Right cardiac atrium (tissue), 5 donors: Measurements from ENCODE around the gene SMTNL1. TPM values are rescaled to one million over a fixed set of nuclear protein-coding genes. Genes with fewer than 3 reads are reported as not detected.

Experiments
- ATAC-seq, 2 donors: fragments of 200-7000 bp; cut with Tn5 transposase; one replicate each; pipeline versions ENCODE4 v1.8.0 to v1.9.1; 2020; ENCODE audit warnings: moderate library complexity in 2 of 2, mild to moderate bottlenecking in 1 of 2
- DNase-seq, 3 donors: peaks; one replicate each; pipeline ENCODE4 v3.0.0-alpha.2; 2020
- H3K27ac ChIP-seq: one replicate; pipeline ENCODE4 v1.5.1; 2013; ENCODE audit warnings: mild to moderate bottlenecking, low read length, control low read depth, moderate library complexity
- H3K27me3 ChIP-seq: one replicate; pipeline ENCODE4 v1.6.1; 2013; ENCODE audit not compliant: control insufficient read depth, insufficient read depth
- H3K4me1 ChIP-seq: one replicate; pipeline ENCODE4 v1.6.1; 2013; ENCODE audit warnings: low read length; ENCODE audit not compliant: control insufficient read depth, insufficient read depth
- H3K4me3 ChIP-seq: one replicate; pipeline ENCODE4 v1.5.1; 2013; ENCODE audit warnings: low read length, control low read depth
- H3K9me3 ChIP-seq: one replicate; pipeline ENCODE4 v1.6.1; 2013; ENCODE audit warnings: low read length; ENCODE audit not compliant: control insufficient read depth
- WGBS: extraction: QIAGEN DNeasy Blood & Tissue Kit; methylation state at CpG from one replicate; pipeline ENCODE4 v1.1.7; 2013; 5-methylcytosine and 5-hydroxymethylcytosine counted together
- intact Hi-C, 4 donors: fragments of 100-400 bp; cut with DNase I; formaldehyde crosslinking; loops; one replicate each; pipeline versions ENCODE4 v1.11.0 to v1.14.0; 2022 to 2023
- polyA plus RNA-seq: library from polyadenylated mRNA; stranded (reverse); fragments of 200-250 nt; gene quantifications from one replicate; pipeline ENCODE4 v1.2.3, GENCODE V29; 2013
- total RNA-seq, 4 donors: library from RNA; stranded (reverse); fragmentation: NEBNext Ultra II Directional; extraction: Animal tissue kit (Norgen Biotek cat#: 25700); gene quantifications; one replicate each; pipeline ENCODE4 v1.2.1, GENCODE V29; 2021
- donor health status: healthy with polysubstance abuse.
- donor health status: DM: no; HTN: yes; CAD: no.
- donor health status: DM: no; HTN: no; CAD: no.
- donor health status: DM: no; HTN: yes; CAD: no; lungs with severe emphysema.
- donor health status: DM: yes; HTN: yes; CAD: no.

SMTNL1 gene
- total and polyA plus RNA-seq, 5 donors = not detected

DNA sequence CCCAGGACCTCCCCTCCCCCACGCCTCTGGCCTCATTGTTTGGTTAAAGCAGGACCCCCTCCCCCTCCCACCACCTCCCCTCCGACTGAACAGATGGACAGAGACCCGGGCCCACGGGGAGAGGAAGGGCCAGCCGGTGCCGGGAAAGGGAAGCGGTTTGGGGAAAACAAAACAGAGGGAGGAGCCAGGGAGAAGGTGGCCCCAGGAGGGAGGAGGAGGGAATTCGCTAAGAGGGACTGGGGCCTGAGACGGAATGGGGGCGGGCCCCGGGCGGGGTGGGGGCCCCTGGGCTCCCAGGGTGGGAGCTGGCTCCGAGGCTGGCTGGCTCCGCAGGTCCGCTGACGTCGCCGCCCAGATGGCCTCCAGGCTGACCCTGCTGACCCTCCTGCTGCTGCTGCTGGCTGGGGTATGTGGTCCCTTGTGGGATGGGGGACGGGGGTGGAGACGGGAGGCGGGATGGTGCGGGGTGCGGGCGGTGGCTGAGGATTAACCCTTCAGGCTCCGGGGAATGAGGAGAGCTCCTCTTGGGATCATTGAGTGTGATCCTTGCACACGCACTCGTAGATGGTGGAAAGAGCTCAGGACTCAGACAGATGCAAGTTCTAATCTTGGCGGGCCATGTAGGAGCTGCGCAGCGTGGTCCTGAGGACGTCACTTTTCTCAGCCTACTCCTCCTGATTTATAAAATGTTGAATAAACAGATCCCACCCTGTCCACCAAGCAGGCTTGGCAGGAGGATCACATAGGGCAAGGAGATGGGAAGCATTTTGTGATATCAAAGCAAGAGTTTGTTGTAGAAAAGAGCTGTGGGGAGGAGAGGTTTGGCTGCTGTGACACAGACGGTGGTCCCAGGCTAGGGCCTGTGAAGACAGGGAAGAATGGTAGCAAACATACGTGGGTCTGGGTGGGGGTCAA, 60.8 kb downstream of the SMTNL1 start:
- no peaks in the 10 kb centered on the region for H3K9me3 ChIP-seq
- WGBS = 3% methylated on average over 33 of the region's 33 CpGs
- ATAC-seq = peak; percentile 97
- intact Hi-C loops = no loop called here
- H3K4me1 ChIP-seq = no peaks in the 10 kb centered on the region
- peak overlapping the region; percentile 80 for H3K4me3 ChIP-seq
- peak; percentile 86 to 95 (median 95) for DNase-seq
- H3K27ac ChIP-seq = peak overlapping the region; percentile 76
- H3K27me3 ChIP-seq = no peaks in the 10 kb centered on the region

GRCh38 chr11:57598831-57599155, 61.4 kb downstream of the SMTNL1 start:
- peak in 1 of 2 donors; percentile 1 for ATAC-seq
- DNase-seq = no peak
- H3K27me3 ChIP-seq = no peaks in the 10 kb centered on the region
- H3K9me3 ChIP-seq = no peaks in the 10 kb centered on the region
- peak overlapping the region; percentile 76 for H3K27ac ChIP-seq
- H3K4me3 ChIP-seq = peak overlapping the region; percentile 80
- intact Hi-C loops = no loop called here
- H3K4me1 ChIP-seq = no peaks in the 10 kb centered on the region
- 44% methylated on average over 5 of the region's 5 CpGs for WGBS

- Histone ChIP-seq H3K4me1 (no peaks in the 10 kb centered on the region), H3K4me3 (no peak overlapping the region), H3K27me3 (no peaks in the 10 kb centered on the region), H3K9me3 (no peaks in the 10 kb centered on the region), H3K27ac (no peak overlapping the region)
- intact Hi-C loops = no loop called here
- 37% methylated on average over 2 of the region's 2 CpGs for WGBS
- no peak for DNase-seq
- no peak for ATAC-seq
These were observed 62.0 kb downstream of the SMTNL1 start for GRCh38 chr11:57599381-57599780.

Other genes starting within 250 kb of the SMTNL1 start
- 10 to 100 TPM; 45.8 to 77.1 (median 55.3) TPM for gene TNKS1BP1, start 212.6 kb upstream of the SMTNL1 start, total RNA-seq
- 52.0 TPM for gene TNKS1BP1, start 212.6 kb upstream of the SMTNL1 start, polyA plus RNA-seq
- gene SSRP1, start 201.7 kb upstream of the SMTNL1 start, total RNA-seq = 10 to 100 TPM; 43.1 to 46.6 (median 43.4) TPM
- 35.0 TPM for gene SSRP1, start 201.7 kb upstream of the SMTNL1 start, polyA plus RNA-seq
- not detected for gene P2RX3, start 199.2 kb upstream of the SMTNL1 start, total RNA-seq
- gene P2RX3, start 199.2 kb upstream of the SMTNL1 start, polyA plus RNA-seq = 0.20 TPM
- gene PRG3, start 156.4 kb upstream of the SMTNL1 start, total RNA-seq = not detected
- gene PRG3, start 156.4 kb upstream of the SMTNL1 start, polyA plus RNA-seq = not detected
- under 1 TPM in 1 of 4 donors, not detected in 3; 0.23 TPM for gene PRG2, start 146.9 kb upstream of the SMTNL1 start, total RNA-seq
- gene PRG2, start 146.9 kb upstream of the SMTNL1 start, polyA plus RNA-seq = 0.16 TPM
- gene SLC43A3, start 110.5 kb upstream of the SMTNL1 start, total RNA-seq = 10 to 100 TPM; 24.1 to 37.0 (median 30.7) TPM
- gene SLC43A3, start 110.5 kb upstream of the SMTNL1 start, polyA plus RNA-seq = 20.7 TPM
- gene RTN4RL2, start 77.1 kb upstream of the SMTNL1 start, total RNA-seq = 1 to 10 TPM in 1 of 4 donors, under 1 TPM in 3; 0.65 to 1.4 (median 0.79) TPM
- 0.97 TPM for gene RTN4RL2, start 77.1 kb upstream of the SMTNL1 start, polyA plus RNA-seq
- 1 to 10 TPM; 3.4 to 10.0 (median 8.8) TPM for gene SLC43A1, start 21.9 kb upstream of the SMTNL1 start, total RNA-seq
- gene SLC43A1, start 21.9 kb upstream of the SMTNL1 start, polyA plus RNA-seq = 8.4 TPM
- 10 to 100 TPM; 40.6 to 68.8 (median 50.2) TPM for gene TIMM10, start 6.8 kb upstream of the SMTNL1 start, total RNA-seq
- gene TIMM10, start 6.8 kb upstream of the SMTNL1 start, polyA plus RNA-seq = 59.2 TPM
- 10 to 100 TPM; 22.6 to 28.8 (median 24.6) TPM for gene UBE2L6, start 30.1 kb downstream of the SMTNL1 start, total RNA-seq
- gene UBE2L6, start 30.1 kb downstream of the SMTNL1 start, polyA plus RNA-seq = 19.8 TPM
- 100 to 1,000 TPM; 181 to 294 (median 203) TPM for gene SERPING1, start 60.1 kb downstream of the SMTNL1 start, total RNA-seq
- 268 TPM for gene SERPING1, start 60.1 kb downstream of the SMTNL1 start, polyA plus RNA-seq
- 1 to 10 TPM in 1 of 4 donors, under 1 TPM in 3; 0.33 to 1.1 (median 0.62) TPM for gene YPEL4, start 112.3 kb downstream of the SMTNL1 start, total RNA-seq
- 1.5 TPM for gene YPEL4, start 112.3 kb downstream of the SMTNL1 start, polyA plus RNA-seq
- 1 to 10 TPM; 6.3 to 8.2 (median 7.2) TPM for gene CLP1, start 120.2 kb downstream of the SMTNL1 start, total RNA-seq
- 4.6 TPM for gene CLP1, start 120.2 kb downstream of the SMTNL1 start, polyA plus RNA-seq
- 10 to 100 TPM; 38.9 to 60.4 (median 54.3) TPM for gene ZDHHC5, start 130.5 kb downstream of the SMTNL1 start, total RNA-seq
- 27.0 TPM for gene ZDHHC5, start 130.5 kb downstream of the SMTNL1 start, polyA plus RNA-seq
- gene MED19, start 174.6 kb downstream of the SMTNL1 start, total RNA-seq = 10 to 100 TPM in 2 of 4 donors, 1 to 10 TPM in 2; 8.4 to 10.5 (median 9.5) TPM
- gene MED19, start 174.6 kb downstream of the SMTNL1 start, polyA plus RNA-seq = 9.8 TPM
- gene TMX2, start 175.0 kb downstream of the SMTNL1 start, total RNA-seq = 10 to 100 TPM; 57.4 to 78.1 (median 70.8) TPM
- 73.2 TPM for gene TMX2, start 175.0 kb downstream of the SMTNL1 start, polyA plus RNA-seq
- gene SELENOH, start 203.9 kb downstream of the SMTNL1 start, total RNA-seq = 100 to 1,000 TPM in 2 of 4 donors, 10 to 100 TPM in 2; 91.3 to 110 (median 99.1) TPM
- 163 TPM for gene SELENOH, start 203.9 kb downstream of the SMTNL1 start, polyA plus RNA-seq
- gene BTBD18, start 214.2 kb downstream of the SMTNL1 start, total RNA-seq = not detected
- 0.02 TPM for gene BTBD18, start 214.2 kb downstream of the SMTNL1 start, polyA plus RNA-seq
- gene CTNND1, start 224.2 kb downstream of the SMTNL1 start, total RNA-seq = 10 to 100 TPM; 66.6 to 98.6 (median 77.5) TPM
- gene CTNND1, start 224.2 kb downstream of the SMTNL1 start, polyA plus RNA-seq = 32.2 TPM